GM18858 (cell line): ENCODE measurements around the gene WNT16.

ENCODE experiments used
- ATAC-seq: cut with Tn5 transposase; IDR thresholded peaks from one replicate; pipeline ENCODE4 v1.9.1; 2021; ENCODE audit not compliant: unreplicated experiment

The WNT16 gene

DNA sequence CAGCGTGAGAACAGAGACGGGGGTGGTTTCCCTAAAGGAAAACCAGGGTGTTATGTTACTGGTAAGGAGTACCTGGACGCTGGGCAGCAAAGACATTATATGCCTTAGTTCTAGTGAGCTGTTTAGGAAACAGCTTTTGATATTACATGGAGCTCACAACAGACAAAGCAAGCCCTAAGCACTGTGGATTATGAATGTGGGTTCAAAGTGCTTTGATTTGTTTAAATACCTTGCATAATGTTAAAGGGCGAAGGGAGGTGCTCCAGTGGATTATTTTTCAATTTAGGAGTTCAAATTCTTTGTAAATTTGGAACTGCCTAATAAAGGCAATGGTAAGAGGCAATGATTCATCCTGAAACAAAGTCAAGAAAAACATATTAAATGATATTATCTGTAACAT lies 13.8 kb downstream of the WNT16 start:
- ATAC-seq: no peak

GRCh38 chr7:121343302-121343701 lies 14.5 kb downstream of the WNT16 start:
- ATAC-seq: no peak

- ATAC-seq: no peak
These were observed 15.3 kb downstream of the WNT16 start for GRCh38 chr7:121344093-121344492.

DNA sequence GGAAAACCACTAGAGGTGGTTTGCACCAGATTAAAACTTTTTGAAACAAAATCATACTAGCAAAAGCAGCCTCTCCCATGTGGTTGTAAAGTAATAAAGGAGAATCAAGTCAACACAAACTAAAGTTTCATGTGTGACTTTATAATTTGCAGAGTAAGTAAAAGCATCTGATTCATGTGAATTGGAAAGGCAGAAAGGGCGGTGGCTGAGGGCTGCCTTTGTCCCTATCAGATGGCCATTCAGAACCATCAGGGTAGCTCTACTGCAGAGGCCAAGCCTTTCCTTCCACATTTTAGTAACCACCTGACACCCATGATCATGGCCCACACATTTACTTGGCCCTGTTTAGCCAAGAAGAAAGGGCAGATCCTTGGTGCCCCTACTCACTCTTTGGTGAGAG lies 15.7 kb downstream of the WNT16 start:
- no peak for ATAC-seq

GRCh38 chr7:121351682-121352081 lies 22.9 kb downstream of the WNT16 start:
- no peak for ATAC-seq

DNA sequence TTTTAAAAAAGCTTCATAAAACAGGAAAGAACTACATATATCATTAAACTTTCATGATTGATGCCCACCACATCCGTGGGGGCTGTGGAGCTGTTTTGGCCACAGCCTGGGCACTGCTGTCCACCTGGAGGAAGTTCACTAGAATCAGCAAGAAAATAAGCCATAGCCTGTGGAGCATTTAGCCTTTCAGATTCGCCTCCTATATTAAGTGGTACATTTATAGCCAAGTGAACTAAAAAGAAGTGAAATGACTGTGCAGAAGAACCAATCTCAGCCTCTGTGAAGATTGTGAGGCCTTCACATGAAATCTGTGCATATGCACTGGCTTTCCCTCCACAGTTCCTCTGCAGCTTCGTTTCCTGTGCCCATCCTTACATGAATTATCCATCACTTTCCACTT lies 23.5 kb downstream of the WNT16 start:
- ATAC-seq: peak; percentile 64

GRCh38 chr7:121355574-121355973 lies 26.8 kb downstream of the WNT16 start:
- ATAC-seq: no peak

DNA sequence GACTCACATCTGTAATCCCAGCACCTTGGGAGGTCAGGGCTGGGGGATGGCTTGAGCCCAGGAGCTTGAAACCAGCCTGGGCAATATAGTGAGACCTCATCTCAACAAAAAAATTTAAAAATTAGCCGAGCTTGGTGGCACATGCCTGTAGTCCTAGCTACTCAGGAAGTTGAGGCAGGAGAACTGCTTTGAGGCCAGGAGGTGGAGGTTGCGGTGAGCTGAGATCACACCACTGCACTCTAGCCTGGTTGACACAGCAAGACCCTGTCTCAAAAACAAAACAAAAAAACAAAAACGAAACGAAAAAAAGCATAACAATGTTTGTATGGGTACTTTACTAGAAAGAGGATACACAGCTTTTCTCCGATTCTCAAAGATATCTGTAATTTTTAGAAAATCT lies 31.8 kb downstream of the WNT16 start:
- ATAC-seq: no peak

- no peak for ATAC-seq
These were observed 38.1 kb downstream of the WNT16 start for GRCh38 chr7:121366852-121367431.

DNA sequence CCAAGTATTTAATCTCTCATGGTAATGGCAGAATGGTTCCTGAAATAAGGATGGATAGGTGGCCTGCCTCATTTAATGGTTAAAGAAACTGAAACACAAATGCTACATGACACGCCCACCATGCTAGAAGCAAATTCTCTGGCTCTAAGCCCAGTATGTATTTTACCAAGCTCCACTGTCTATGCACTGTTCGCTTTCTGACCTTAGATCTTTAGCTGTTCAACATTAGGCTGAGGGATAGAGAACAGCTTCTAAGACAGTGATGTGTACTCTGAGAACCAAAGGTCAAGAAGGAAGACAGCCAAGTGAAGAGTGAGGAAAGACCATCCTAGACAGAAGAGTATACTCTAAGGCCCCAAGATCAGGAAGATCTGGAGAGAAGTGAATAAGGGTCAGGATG lies 40.7 kb downstream of the WNT16 start:
- peak; percentile 46 for ATAC-seq

GRCh38 chr7:121371367-121371766 lies 42.6 kb downstream of the WNT16 start:
- ATAC-seq: no peak

DNA sequence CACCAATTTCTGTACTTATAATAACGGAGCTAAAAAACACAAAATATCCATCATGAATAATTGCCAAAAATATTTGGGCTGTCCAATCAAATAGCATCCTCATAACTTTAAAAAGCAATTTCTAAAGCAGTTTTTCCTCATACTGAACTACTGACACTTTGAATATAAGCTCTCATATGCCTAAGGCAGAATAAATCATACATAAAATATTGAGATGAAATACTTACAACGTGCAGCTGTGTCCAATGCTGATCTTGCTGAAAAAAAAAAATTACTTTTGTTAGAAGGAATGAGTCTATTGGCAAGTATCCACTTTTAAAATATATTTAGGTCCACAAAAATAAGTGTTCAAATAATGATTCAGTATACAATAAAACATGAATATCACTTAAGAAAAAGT lies 43.1 kb downstream of the WNT16 start:
- ATAC-seq: no peak

DNA sequence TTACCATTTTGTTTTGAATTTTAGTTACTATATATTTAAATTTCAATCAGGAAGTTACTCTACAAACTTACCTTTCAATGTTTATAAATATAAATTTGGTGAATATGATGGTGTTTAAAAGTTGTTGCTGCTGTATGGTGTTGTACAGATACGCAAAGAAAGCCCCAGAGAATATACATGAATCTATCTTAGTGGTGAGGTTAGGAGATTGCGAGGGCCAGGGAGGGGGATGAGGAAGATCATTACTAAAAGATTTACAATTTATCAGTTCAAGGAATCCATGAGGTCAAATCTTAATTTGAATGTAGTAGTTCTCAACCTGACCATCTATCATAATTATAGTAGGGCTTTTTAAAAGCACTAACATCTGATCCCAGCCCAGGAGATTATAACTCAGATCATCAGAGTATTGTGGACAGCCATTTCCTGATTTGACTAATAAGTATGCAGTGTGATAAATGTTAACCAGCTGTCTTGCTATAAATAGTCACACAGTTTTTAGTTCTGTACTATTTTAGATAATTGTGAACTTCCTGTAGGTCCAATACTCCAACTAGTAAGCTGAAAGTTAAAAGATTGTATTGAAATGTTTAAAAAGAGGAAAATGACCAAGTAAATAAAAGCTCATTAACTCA lies 43.7 kb downstream of the WNT16 start:
- peak; percentile 90 for ATAC-seq

- ATAC-seq: no peak
These were observed 44.4 kb downstream of the WNT16 start for GRCh38 chr7:121373177-121373576.

DNA sequence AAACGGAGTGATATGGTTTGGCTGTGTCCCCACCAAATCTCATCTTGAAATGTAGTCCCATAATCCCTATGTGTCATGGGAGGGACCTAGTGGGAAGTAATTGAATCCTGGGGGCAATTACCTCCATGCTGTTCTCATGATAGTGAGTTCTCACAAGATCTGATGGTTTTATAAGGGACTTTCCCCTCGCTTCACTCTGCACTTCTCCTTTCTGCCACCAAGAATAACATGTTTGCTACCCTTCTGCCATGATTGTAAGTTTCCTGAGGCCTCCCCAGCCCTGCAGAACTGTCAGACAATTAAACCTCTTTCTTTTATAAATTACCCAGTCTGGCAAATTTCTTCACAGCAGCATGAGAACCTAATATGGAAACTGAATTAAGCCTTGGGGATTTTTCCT lies 48.2 kb downstream of the WNT16 start:
- ATAC-seq: no peak

DNA sequence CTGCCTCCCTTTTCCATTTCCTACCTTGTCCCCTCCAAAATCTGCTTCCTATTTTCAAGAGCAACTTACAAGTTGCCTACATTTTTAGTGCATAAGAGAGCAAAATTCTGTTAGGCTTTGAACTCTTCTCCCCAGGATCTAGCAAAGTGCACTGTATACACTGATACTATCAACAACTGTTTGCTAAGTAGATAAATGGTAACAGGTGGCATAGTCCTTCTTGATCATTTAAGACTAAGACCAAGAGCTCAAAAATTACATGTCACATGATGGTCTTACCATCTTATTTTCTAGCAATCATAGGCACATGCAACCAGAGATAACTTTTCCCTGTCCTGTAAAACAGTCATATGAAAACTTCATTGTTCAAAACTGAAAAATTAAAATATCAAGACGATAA lies 51.1 kb downstream of the WNT16 start:
- no peak for ATAC-seq

DNA sequence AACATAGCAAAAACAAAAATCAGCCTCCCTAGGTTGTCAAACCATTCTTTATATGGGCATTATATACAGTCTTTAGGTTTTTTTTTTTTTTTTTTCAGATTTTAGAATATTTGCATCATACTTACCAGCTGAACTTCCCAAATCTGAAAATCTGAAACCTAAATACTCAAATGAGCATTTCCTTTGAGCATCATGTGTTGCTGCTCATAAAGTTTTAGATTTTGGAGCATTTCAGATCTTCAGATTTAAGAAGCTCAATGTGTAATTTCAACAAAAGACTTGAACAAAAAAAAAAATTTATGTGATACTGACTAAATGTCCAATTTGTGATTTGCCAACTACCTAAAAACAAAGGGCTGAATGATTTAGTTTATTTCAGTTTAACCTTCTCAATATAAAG lies 53.7 kb downstream of the WNT16 start:
- ATAC-seq: no peak

DNA sequence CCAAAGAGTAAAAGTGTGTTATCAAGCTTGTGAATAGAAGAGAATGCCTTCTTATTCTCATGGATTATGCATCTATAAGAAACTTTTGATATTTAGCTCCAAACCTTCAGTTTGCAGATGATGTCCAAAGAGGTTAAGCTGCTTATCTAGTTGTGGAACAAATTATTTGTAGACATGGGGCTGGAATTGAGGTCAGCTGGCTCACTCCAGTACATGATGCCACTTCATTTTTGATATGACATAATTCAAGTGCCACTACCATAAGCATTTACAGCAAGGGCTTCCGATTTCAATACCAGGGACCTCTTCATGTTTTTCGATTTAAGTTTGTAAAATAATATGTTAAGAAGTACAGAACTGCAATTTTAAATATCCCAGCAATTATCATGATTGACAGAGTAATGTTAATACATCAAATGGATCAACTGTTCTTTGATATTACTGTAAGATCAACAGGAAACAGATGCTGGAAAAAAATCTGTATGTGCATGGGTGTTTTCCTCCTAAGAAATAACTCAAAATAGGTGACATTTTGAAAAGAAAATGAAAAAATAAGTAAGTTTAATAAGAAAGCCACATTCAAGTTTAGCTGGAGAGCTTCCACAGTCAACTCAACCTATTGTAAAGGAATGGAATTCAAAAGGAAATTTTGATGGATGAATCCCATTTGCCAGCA lies 54.6 kb downstream of the WNT16 start:
- no peak for ATAC-seq

DNA sequence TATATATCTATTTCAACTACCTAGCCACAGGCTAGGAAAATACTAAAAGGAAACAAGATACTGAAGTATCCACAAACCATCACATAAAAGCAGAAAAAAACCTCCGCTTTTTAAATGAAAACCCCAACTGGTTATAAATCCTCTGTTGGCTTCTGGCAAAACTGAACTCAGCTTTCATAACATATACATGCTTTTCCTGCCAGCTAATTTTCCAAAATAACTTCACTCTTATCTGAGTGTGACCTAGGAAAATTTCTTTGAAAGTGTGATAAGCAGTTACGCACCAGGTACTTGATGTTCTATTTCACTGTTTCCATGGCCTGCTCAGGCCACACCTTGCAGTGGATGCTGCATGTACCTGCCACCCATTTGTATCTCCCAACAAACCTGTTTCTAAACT lies 55.5 kb downstream of the WNT16 start:
- ATAC-seq: no peak

DNA sequence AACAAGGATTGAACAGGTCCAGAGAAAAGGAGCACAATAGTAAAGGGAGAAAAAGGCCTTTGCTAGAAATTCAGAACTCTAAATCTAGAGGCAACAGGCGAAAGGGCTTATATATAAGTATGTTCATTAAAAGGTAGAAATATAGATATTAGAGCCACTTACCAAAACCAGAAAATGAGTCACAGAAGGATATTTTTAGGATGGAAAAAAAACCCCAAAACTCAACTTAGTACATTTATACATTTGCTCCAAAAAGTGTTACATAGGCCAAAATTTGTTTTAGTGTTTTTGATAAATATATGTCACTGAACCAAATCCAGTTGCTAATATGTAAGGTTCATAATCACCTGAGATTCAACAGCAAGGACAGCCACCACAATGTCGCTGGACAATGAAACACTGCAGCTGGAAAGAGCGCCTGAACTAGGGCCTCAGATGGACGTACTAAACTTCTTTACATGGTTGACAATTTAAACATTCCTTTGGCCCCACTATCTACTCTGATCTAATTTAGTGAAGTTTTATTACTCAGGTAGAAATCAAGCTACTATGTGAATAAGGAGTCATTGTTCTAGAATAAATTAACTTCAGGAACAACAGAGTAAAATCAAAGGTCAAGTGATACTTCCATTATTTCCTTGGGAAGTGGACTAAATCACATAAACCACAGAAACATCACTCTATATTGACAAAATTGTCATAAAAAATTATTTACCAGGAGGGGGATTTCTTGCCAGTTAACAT lies 56.4 kb downstream of the WNT16 start:
- no peak for ATAC-seq

DNA sequence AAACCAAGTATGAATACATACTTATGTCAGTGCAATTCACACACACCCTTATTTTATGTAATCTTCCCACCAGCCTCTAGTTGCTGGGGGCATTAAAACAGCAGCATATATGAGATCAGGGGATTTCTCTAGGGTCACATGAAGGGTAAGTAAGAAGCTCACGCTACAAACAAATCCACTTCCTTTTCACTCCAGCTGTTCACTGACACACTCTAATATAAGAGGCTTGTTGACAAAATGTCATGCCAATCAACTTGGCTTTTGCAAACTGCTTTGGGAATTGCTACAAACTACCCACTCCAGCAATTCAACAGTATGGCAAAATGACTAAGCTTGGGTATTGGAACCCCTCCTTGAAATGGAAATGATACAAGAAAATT lies 57.0 kb downstream of the WNT16 start:
- peak; percentile 95 for ATAC-seq

- no peak for ATAC-seq
These were observed 60.1 kb downstream of the WNT16 start for GRCh38 chr7:121388950-121389349.
